NK-92 treated with Interleukin-12 subunit alpha and Interleukin-12 subunit beta, amount 100 ng/mL, for 24 hours (cell line): Measurements from ENCODE around the gene MMP11.

Experiments
- DNase-seq: peaks from one replicate; lab custom pipeline; 2025; lab: John Stamatoyannopoulos, UW

MMP11 gene

GRCh38 chr22:23831781-23832180, 59.1 kb downstream of the MMP11 start:
- no peak for DNase-seq

DNA sequence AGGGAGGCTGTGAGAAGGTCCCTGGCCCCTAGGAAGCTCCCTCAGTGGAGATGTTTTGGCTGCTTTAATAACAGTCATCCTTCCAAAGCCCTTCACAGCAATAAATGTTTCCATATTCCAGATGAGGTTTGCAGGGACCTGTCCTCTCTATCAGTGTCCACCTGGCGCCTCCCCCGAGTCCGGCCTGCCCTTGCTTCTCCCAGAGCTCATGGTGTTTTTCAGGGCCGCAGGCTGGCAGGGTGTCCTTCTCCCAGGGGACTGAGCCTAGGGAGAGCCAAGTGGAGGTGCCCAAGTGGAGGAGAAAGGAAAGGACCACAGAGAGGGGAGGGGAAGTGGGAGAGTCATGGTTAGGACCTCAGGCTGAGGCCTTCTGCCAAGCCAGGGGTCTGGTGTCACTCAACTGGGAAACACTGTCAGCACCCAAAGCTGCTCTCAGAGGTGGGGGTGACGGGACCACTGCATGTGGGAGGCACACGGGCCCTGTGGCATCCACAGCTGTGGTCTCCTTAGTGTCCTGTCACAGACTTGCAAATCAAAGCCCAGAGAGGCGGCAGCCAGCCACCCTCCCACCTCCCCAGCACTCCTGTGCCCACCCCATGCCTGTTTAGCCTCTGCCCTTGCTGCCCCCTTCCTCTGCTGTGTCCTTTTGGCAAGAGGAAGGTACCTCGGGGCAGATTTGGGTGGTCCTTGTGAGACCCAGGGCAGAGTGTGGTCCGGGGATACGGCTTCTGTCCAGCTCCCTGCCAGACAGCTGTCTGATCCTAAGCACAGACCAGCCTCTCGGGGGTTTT, 59.8 kb downstream of the MMP11 start:
- DNase-seq: no peak

DNA sequence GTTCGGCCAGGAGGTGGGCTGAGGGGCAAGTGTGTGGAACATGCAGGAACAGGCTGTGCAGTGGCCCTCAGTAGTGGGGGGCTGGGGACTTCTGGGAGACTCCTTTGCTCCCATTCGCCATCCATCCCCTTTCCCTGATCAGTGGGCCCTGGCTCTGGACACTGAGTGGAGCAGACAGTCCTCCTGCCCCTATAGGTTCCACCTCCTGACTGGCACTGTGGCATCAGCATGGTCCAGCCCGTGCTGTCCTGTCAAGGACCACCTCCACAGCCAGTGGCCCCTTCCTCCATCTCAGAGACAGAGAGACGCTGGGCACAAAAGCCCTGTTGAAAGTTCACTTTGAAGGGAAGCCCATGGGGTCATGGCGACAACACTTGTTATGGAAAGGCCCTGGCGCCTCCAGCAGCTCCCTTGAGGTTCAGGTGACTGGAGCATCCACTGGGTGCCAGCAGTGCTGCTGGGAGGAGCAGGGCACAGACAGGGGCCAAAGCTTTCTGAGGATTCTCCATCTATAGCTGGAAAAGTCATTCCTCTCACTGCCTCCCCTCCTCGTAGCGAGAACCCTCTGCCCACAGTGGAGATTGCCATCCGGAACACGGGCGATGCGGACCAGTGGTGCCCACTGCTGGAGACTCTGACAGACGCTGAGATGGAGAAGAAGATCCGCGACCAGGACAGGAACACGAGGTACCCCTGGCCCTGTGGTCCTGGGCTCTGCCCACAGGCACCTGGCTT, 60.5 kb downstream of the MMP11 start:
- DNase-seq: no peak
